GM21447 (cell line): Measurements from ENCODE around the gene FAM111A.
"Not testable (repeated sequence)": the region's sequence is repeated elsewhere in the genome, so short reads cannot be mapped to it uniquely, and the experiment has no call there.

Experiments
- ATAC-seq: cut with Tn5 transposase; IDR thresholded peaks from one replicate; pipeline ENCODE4 v1.9.1; 2021; ENCODE audit not compliant: unreplicated experiment

Gene FAM111A

GRCh38 chr11:59142530-59143507 is at the start of gene FAM111A:
Gene FAM111A, plus strand, starts transcription at chr11:59142856. Its CDS starts 6,017 bp downstream, at chr11:59148873.
- ATAC-seq, result peak; percentile 75

DNA sequence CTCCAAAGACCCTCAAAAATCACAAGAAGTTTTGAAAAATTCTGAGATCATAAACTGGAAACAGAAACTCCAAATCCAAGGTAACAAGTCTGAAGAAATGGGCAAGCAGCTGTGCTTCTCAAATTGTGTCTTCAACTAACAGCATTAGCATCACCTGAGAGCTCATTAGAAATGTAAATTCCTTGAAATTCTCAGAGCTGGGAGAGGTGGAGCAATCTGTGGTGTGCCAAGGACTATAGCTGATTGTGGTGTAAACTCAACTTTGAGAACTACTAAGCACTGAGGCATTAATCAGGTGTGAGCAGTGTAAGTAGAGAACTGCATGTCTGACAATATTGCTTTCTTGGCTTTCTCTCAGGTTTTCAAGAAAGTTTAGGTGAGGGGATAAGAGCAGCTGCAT is 49.1 kb upstream of the FAM111A start:
- not testable (repeated sequence) for ATAC-seq

DNA sequence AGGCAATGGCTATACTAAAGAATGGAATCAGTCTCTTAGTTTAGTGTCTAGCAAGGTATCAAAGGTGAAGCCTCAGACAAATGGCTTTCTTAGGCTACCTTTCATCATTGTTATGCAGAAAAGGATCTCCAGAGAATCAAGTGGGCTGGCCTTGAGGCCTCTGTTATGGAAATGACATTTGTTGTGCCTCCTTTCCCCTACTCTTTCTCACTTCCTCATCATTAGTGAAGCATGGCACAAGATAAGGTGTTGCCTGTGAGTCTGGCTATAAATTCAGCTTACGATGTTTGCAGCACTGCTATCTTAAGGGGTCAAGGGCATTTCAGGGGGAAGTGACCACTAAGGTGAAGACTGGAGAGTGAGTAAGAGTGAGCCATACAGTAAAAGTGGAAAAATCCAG is 47.4 kb upstream of the FAM111A start:
- peak; percentile 79 for ATAC-seq

- not testable (repeated sequence) for ATAC-seq
Observed at GRCh38 chr11:59095972-59096575, 46.6 kb upstream of the FAM111A start.

GRCh38 chr11:59097113-59097708 is 45.4 kb upstream of the FAM111A start:
- no peak for ATAC-seq

GRCh38 chr11:59097938-59098337 is 44.7 kb upstream of the FAM111A start:
- not testable (repeated sequence) for ATAC-seq

DNA sequence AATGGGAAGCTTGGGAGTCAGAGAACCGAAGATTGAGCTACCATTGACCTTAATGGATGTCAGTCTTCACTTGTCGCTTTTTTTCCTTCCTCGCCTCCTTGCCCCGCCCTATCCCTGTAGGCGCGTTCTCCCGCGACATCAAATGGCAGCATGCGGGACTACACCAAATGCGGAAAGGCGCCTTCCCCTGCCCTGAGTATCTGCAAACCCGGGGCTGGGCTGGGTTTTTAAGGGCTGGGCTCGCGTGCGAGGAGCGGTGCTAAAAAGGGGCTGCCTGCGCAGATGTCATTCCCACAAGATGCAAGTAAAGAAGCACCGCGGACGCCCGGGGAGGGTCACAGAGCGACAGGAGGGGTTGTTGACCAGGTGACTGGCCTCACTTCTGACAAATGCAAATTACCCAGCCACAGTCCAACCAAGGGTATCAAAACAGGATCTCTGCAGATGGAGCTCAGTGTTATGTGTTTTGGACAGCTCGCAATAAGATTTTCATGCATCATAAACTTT is 40.3 kb upstream of the FAM111A start:
- peak; percentile 59 for ATAC-seq

- peak; percentile 70 for ATAC-seq
Observed at GRCh38 chr11:59106363-59107336, 36.0 kb upstream of the FAM111A start, which contains the start of gene FAM111B. Gene FAM111B, plus strand, starts transcription at chr11:59107237. Its CDS starts 2,389 bp downstream, at chr11:59109626.

- peak; percentile 38 for ATAC-seq
Observed at GRCh38 chr11:59107721-59108120, 34.9 kb upstream of the FAM111A start.

DNA sequence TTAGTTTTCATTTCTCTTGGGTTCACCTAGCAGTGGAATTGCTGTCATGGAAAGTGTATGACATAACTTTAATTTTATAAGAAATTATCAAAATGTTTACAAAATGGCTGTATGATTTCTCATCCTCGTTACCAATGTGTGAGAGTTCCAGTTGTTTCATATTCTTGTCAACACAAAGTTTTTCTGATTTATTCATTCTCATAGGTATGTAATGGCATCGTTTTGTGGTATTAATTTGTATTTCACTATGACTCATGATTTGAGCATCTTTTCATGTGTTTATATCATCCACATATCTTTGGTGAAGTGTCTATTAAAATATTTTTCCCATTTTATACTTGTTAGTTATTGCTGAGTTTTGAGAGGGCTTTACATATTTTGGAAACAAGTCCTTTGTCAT is 30.2 kb upstream of the FAM111A start:
- ATAC-seq, result no peak

GRCh38 chr11:59114344-59114743 is 28.3 kb upstream of the FAM111A start:
- ATAC-seq, result no peak

- ATAC-seq, result no peak
Observed at GRCh38 chr11:59115553-59115952, 27.1 kb upstream of the FAM111A start.

DNA sequence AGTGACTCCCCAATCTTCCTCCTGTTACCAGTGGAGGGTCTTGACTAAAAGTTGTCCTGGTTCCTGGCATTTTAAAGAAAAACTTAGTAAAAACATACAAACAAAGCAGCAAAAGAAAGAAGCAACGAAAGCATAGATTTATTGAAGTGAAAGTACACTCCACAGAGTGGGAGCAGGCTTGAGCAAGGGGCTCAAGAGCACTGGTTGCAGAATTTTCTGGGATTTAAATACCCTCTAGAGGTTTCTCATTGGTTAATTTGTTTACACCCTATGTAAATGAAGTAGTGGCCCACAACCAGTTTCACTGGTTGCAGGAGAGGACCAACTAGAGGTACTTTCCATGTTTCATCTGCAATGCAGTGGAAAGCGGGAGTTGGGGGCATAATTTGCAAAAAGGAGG is 24.9 kb upstream of the FAM111A start:
- no peak for ATAC-seq

DNA sequence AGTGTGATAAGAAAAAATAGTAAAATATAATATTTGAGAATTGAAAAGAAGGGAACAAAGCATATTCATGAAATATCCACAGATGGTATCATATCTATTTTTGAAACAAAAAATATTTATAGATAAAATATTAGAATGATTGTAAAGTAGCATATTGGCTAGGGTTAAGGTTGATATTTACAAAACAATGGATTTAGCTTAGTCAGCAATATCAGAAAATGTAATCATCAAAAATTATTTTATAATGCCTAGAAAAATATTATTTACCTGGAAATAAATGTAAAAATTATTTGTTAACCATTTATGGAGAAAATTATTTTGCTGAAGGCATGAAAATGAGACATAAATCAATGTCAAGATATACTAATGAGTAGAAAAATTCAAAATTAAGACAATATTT is 22.8 kb upstream of the FAM111A start:
- no peak for ATAC-seq

- ATAC-seq, result peak; percentile 96
Observed at GRCh38 chr11:59135648-59136461, 6.8 kb upstream of the FAM111A start.

- not testable (repeated sequence) for ATAC-seq
Observed at GRCh38 chr11:59136551-59136950, 6.1 kb upstream of the FAM111A start.

DNA sequence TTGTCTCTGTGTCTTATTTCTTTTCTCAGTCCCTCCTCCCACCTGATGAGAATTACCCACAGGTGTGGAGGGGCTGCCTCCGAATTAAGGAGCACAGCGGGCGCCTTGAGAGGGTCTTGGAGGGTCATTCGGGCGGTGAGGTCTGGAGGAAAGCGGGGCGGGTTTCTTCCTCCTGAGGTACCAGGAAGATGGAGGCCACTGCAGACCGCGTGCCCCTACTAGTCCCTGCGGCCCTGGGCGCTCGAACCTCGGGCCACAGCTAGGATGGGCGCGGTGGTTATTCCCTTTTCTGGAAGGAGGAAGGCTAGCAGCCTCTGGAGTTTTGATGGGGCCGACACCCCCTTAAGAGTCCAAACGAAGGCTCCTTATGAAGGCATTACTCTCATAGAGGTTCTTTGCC is 5.5 kb upstream of the FAM111A start:
- no peak for ATAC-seq

- ATAC-seq, result no peak
Observed at GRCh38 chr11:59138643-59139042, 4.0 kb upstream of the FAM111A start.

- no peak for ATAC-seq
Observed at GRCh38 chr11:59141191-59141590, 1.5 kb upstream of the FAM111A start.
